ENCODE measurements around the gene ZNF629.
A peak's percentile ranks its signal among the peaks of the same experiment; 100 is the strongest.

ZNF629 gene

DNA sequence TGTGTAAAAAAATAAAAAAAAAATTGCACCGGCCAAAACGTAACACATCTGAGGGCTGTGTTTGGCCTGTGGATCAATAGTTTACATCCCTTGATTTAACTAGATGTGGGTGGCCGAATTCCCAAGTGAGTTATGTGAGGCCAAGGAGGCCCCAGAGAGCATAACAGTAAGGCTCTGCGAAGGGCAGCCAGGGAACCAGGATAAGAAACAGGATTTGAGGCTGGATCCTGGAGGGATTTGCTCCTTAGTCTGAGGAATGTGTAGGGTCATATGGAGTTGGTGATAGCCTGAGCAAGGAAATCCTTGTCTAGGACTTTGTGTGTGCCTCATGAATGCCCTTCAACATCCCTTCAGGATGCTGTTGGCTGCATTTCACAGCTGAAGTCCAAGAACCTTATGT is 36.8 kb downstream of the ZNF629 start:
- TF ChIP-seq, protein P1, sequence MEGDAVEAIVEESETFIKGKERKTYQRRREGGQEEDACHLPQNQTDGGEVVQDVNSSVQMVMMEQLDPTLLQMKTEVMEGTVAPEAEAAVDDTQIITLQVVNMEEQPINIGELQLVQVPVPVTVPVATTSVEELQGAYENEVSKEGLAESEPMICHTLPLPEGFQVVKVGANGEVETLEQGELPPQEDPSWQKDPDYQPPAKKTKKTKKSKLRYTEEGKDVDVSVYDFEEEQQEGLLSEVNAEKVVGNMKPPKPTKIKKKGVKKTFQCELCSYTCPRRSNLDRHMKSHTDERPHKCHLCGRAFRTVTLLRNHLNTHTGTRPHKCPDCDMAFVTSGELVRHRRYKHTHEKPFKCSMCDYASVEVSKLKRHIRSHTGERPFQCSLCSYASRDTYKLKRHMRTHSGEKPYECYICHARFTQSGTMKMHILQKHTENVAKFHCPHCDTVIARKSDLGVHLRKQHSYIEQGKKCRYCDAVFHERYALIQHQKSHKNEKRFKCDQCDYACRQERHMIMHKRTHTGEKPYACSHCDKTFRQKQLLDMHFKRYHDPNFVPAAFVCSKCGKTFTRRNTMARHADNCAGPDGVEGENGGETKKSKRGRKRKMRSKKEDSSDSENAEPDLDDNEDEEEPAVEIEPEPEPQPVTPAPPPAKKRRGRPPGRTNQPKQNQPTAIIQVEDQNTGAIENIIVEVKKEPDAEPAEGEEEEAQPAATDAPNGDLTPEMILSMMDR (IDR thresholded peaks at IDR 0.05; ENCODE audit: low read depth, low read length) = no peak
- no peak for TF ChIP-seq EZH2phosphoT487 (IDR thresholded peaks at IDR 0.05; ENCODE audit: low read depth)
- Histone ChIP-seq H3K36me3 (replicated peaks; ENCODE audit: low read depth, low read length) (peaks cover 17% of the 10 kb centered on the region), H3K4me1 (ENCODE audit: low read length) (peaks cover 5% of the 10 kb centered on the region), H3K27me3 (ENCODE audit: low read depth, low read length) (no peaks in the 10 kb centered on the region), H3K9me3 (ENCODE audit: insufficient read depth, low read length) (no peaks in the 10 kb centered on the region), H4K20me1 (ENCODE audit: insufficient read depth, low read length) (no peaks in the 10 kb centered on the region), H2AFZ (ENCODE audit: low read depth, low read length) (no peak overlapping the region), H3K4me3 (ENCODE audit: low read length) (no peak overlapping the region), H3K27ac (ENCODE audit: low read length) (no peak overlapping the region), H3K4me2 (ENCODE audit: low read length) (no peak overlapping the region), H3K79me2 (ENCODE audit: low read length) (peaks cover 23% of the 10 kb centered on the region), H3K9ac (ENCODE audit: low read length) (no peak overlapping the region)

DNA sequence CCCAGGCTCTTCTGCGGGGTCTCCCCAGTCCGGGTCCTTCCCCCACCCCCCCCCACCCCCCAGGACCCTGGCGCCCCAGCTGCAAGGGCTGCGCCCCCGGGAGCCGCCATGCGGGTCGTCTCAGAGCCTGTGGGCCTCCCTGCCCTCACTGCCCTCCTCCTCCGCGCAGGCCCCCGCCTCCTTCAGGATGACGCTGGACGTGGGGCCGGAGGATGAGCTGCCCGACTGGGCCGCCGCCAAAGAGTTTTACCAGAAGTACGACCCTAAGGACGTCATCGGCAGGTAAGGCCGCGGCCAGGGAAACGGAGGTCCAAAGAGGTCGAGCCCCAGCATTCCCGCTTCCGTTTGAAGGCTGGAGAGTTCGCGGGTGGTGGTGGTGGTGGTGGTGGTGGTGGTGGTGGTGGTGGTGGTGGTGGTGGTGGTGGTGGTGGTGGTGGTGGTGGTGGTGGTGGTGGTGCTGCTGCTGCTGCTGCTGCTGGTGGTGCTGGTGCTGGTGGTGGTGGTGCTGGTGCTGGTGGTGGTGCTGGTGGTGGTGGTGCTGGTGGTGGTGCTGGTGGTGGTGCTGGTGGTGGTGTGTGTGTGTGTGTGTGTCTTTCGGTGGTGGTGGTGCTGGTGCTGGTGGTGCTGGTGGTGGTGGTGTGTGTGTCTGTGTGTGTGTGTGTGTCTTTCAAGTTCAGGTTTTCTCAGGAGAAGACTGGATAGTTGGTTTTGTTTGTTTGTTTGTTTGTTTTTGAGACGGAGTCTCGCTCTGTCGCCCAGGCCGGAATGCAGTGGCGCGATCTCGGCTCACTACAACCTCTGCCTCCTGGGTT is 38.2 kb downstream of the ZNF629 start:
- no peaks in the 10 kb centered on the region for H4K20me1 ChIP-seq (ENCODE audit: insufficient read depth, low read length)
- peaks cover 23% of the 10 kb centered on the region for H3K79me2 ChIP-seq (ENCODE audit: low read length)
- H3K27me3 ChIP-seq (ENCODE audit: low read depth, low read length) = no peaks in the 10 kb centered on the region
- peak overlapping the region; percentile 63 for H3K4me2 ChIP-seq (ENCODE audit: low read length)
- no peaks in the 10 kb centered on the region for H3K9me3 ChIP-seq (ENCODE audit: insufficient read depth, low read length)
- no peak overlapping the region for H3K27ac ChIP-seq (ENCODE audit: low read length)
- peaks cover 5% of the 10 kb centered on the region for H3K4me1 ChIP-seq (ENCODE audit: low read length)
- peak overlapping the region; percentile 83 for H3K4me3 ChIP-seq (ENCODE audit: low read length)
- TF ChIP-seq, protein P1 (IDR thresholded peaks at IDR 0.05; ENCODE audit: low read depth, low read length) = no peak
- no peak for TF ChIP-seq EZH2phosphoT487 (IDR thresholded peaks at IDR 0.05; ENCODE audit: low read depth)
- peak overlapping the region; percentile 63 for H3K9ac ChIP-seq (ENCODE audit: low read length)
- peaks cover 20% of the 10 kb centered on the region for H3K36me3 ChIP-seq (replicated peaks; ENCODE audit: low read depth, low read length)
- H2AFZ ChIP-seq (ENCODE audit: low read depth, low read length) = no peak overlapping the region

DNA sequence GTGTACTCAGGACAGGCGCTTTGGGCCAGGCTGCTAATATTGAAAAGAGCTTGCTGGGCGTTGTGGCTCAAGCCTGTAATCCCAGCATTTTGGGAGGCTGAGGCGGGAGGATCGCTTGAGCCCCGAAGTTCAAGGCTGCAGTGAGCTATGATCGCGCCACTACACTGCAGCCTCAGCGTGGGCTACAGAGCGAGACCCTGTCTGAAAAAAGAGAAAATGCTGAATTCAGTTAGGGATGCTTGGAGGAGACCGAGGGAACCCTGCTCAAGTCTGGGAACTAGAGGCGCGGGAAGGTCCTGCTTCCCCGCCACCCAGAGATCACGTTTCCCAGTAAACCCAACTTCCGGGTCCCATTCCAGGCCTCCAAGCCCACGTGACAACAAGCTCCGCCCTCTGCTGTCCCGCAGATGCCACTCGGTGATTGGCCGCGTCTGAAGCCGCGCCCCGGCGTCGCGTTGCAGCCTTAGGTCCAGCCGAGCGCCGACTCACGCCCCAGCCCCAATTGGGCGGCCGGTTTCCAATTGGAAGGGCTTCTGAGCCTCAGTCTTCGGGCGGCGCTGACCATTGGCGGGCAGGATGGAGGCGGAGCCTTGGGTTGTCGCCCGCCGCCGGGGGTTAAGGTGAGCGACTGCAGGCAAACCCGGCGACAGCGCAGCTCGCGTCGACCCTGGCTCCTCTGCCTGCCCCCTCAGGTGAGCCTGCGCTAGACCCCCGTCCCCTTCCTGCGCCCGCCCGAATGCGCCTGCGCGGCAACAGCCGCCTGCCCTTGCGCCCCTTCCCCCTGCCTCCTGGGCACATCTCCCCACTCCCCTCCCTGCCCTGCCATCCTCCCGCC is 39.0 kb downstream of the ZNF629 start, which contains the start of gene PHKG2:
PHKG2 (plus strand) TSS at position 627 of the 835 bp plus-strand sequence. CDS start 396 bp downstream, outside the sequence.
- peak within 1 kb of the TSS; percentile 46; the same call in 1 of the 2 replicates for H2AFZ ChIP-seq (ENCODE audit: low read depth, low read length)
- peaks cover 20% of the 10 kb centered on the region for H3K36me3 ChIP-seq (replicated peaks; ENCODE audit: low read depth, low read length)
- no peak for TF ChIP-seq EZH2phosphoT487 (IDR thresholded peaks at IDR 0.05; ENCODE audit: low read depth)
- TF ChIP-seq, protein P1 (IDR thresholded peaks at IDR 0.05; ENCODE audit: low read depth, low read length) = no peak

More for the DNA sequence above, 39.0 kb downstream of the ZNF629 start, which contains the start of gene PHKG2:
- no peaks in the 10 kb centered on the region for H3K27me3 ChIP-seq (ENCODE audit: low read depth, low read length)
- peaks cover 23% of the 10 kb centered on the region for H3K79me2 ChIP-seq (ENCODE audit: low read length)
- H3K9ac ChIP-seq (ENCODE audit: low read length) = peak within 1 kb of the TSS; percentile 68
- H3K4me2 ChIP-seq (ENCODE audit: low read length) = peak within 1 kb of the TSS; percentile 76
- peak within 1 kb of the TSS; percentile 83 for H3K4me3 ChIP-seq (ENCODE audit: low read length)
- H4K20me1 ChIP-seq (ENCODE audit: insufficient read depth, low read length) = no peaks in the 10 kb centered on the region
- no peaks in the 10 kb centered on the region for H3K9me3 ChIP-seq (ENCODE audit: insufficient read depth, low read length)
- H3K27ac ChIP-seq (ENCODE audit: low read length) = peak within 1 kb of the TSS; percentile 28; the same call in 1 of the 2 replicates
- H3K4me1 ChIP-seq (ENCODE audit: low read length) = peaks cover 5% of the 10 kb centered on the region
